Small intestine (tissue), 7 donors: ENCODE measurements around the gene ID1. TPM values are rescaled to one million over a fixed set of nuclear protein-coding genes. Genes with fewer than 3 reads are reported as not detected.
"Not testable (repeated sequence)": the region's sequence is repeated elsewhere in the genome, so short reads cannot be mapped to it uniquely, and the experiment has no call there.

Source experiments
- DNase-seq, 2 donors: peaks; one replicate each; pipeline versions ENCODE4 v3.0.0 to v3.0.0-alpha.2; 2013
- FAIRE-seq: peaks from 2 replicates; lab custom pipeline; 2012; peaks lifted over from hg19 to GRCh38; lab: Jason Lieb, UNC
- H3K27ac ChIP-seq, 3 donors: one replicate each; pipeline ENCODE4 v1.5.1; 2013; ENCODE audit warnings: low read length in 2 of 3, mild to moderate bottlenecking in 2 of 3, control low read depth in 1 of 3, inconsistent platforms in 1 of 3, low read depth in 1 of 3, moderate library complexity in 1 of 3
- H3K27me3 ChIP-seq, 3 donors: one replicate each; pipeline ENCODE4 v1.6.1; 2013; ENCODE audit warnings: low read length in 3 of 3, inconsistent platforms in 1 of 3; ENCODE audit not compliant: control insufficient read depth in 3 of 3, insufficient read depth in 3 of 3
- H3K36me3 ChIP-seq, 3 donors: one replicate each; pipeline ENCODE4 v1.6.1; 2013; ENCODE audit warnings: low read length in 3 of 3, inconsistent platforms in 1 of 3, low read depth in 1 of 3, mild to moderate bottlenecking in 1 of 3, moderate library complexity in 1 of 3; ENCODE audit not compliant: control insufficient read depth in 3 of 3, insufficient read depth in 2 of 3
- H3K4me1 ChIP-seq, 3 donors: one replicate each; pipeline ENCODE4 v1.6.1; 2013; ENCODE audit warnings: low read length in 2 of 3, inconsistent platforms in 1 of 3, low read depth in 1 of 3, mild to moderate bottlenecking in 1 of 3, moderate library complexity in 1 of 3; ENCODE audit not compliant: control insufficient read depth in 3 of 3, insufficient read depth in 2 of 3
- H3K4me3 ChIP-seq, 3 donors: one replicate each; pipeline ENCODE4 v1.5.1; 2013; ENCODE audit warnings: low read length in 3 of 3, control low read depth in 1 of 3, inconsistent platforms in 1 of 3, low read depth in 1 of 3, mild to moderate bottlenecking in 1 of 3, moderate library complexity in 1 of 3
- H3K9me3 ChIP-seq, 2 donors: one replicate each; pipeline ENCODE4 v1.6.1; 2013; ENCODE audit warnings: low read depth in 1 of 2, low read length in 1 of 2; ENCODE audit not compliant: control insufficient read depth in 2 of 2, insufficient read depth in 1 of 2
- WGBS, 3 donors: extraction: QIAGEN DNeasy Blood & Tissue Kit; methylation state at CpG; one replicate each; pipeline ENCODE4 v1.1.7; 2013; 5-methylcytosine and 5-hydroxymethylcytosine counted together
- polyA plus RNA-seq, 4 donors: library from polyadenylated mRNA; stranded (reverse) in 3 of 4; unstranded in 1 of 4; fragments of 200-250 nt in 3 of 4; fragments of 120-200 nt in 1 of 4; gene quantifications; one replicate each; pipeline versions ENCODE4 v1.2.1 to v1.2.3, GENCODE V29; 2013
- donor health status: healthy with polysubstance abuse.
- donor health status: control.
- donor health status: control.
- donor health status: Bipolar disorder and iron deficiency.
- donor health status: healthy.

Gene ID1
- polyA plus RNA-seq, 4 donors = 215 to 335 (median 277) TPM

DNA sequence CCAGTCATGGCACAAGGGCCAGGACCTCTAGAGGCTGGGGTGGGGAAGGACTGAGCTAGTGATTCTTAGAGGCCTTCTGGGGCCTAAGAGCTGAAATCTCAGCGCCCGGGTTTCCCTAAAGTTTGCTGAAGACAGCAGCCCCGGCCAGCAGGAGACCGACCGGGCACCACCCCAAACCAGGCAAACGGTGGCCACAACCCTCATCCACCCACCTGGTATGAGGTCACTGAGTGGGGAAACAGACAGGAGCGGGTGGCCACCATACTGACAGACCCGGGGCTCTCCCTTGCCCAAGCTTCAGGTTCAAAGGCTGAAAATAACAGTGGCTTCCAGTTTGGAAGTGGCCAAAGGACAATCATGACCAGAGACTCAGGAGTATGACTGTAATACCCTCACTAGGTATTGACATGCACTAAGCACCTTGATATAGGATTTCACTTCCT, 35.0 kb upstream of the ID1 start:
- DNase-seq (peak in 1 of 2 donors; percentile 46), FAIRE-seq (no peak)
- H3K27ac ChIP-seq = peak overlapping the region; percentile 60 to 84 (median 83)
- WGBS, 3 donors = 54 to 67% (median 66%) methylated on average over 8 of the region's 8 CpGs
- peaks cover 2 to 71% (median 6%) of the 10 kb centered on the region in 3 donors for H3K4me1 ChIP-seq
- no peaks in the 10 kb centered on the region for H3K9me3 ChIP-seq
- H3K36me3 ChIP-seq = peaks cover 0 to 54% (median 0%) of the 10 kb centered on the region in 3 donors
- H3K4me3 ChIP-seq = no peak overlapping the region
- H3K27me3 ChIP-seq = no peaks in the 10 kb centered on the region

DNA sequence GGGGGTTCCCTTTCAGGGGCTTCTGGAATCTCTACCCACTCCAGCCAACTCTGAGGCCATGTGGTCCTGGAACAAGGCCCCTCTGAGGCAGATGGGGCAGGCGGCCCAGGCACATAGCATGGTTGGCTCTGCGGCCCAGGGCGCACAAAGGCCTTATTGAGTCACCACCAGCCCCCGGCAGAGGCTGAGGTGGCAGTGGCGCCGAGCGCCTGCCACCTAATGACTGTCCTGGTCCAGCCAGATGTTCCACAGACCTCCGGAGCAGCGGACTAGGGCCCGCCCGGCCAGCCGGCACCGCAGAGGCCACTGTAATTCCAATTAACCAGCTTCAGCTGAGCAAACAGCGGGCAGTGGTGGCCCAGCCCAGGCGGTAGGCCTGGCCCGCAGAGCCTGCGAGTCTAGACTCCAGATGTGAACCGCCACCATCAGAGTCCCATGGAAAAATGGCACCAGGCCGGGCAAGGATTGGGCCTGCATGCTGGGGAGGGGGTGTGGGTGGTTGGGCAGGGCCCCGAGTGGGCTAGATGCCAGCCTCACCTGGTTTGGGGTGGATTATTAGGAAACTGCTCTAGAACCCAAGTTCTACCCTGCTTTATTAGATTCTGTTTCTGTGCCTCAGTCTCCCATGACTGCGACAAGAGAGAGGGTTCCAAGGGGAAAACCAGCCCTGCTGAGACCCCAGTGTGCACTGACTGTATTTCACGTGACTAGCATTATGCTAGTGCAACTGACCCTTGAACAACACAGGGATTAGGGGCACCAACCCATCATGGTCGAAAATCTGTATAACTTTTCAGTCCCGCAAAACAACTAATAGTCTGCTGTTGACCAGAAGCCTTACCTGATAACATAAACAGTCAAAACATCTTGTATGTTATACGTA, 34.1 kb upstream of the ID1 start:
- Histone ChIP-seq H3K4me3 (no peak overlapping the region), H3K27ac (peak overlapping the region; percentile 60 to 84 (median 83)), H3K27me3 (no peaks in the 10 kb centered on the region), H3K4me1 (peaks cover 2 to 65% (median 6%) of the 10 kb centered on the region in 3 donors), H3K36me3 (peaks cover 0 to 48% (median 0%) of the 10 kb centered on the region in 3 donors), H3K9me3 (no peaks in the 10 kb centered on the region)
- no peak for FAIRE-seq
- 85 to 87% (median 86%) methylated on average over 21 to 25 of the region's 25 CpGs for WGBS, 3 donors
- peak in 1 of 2 donors; percentile 33 for DNase-seq

DNA sequence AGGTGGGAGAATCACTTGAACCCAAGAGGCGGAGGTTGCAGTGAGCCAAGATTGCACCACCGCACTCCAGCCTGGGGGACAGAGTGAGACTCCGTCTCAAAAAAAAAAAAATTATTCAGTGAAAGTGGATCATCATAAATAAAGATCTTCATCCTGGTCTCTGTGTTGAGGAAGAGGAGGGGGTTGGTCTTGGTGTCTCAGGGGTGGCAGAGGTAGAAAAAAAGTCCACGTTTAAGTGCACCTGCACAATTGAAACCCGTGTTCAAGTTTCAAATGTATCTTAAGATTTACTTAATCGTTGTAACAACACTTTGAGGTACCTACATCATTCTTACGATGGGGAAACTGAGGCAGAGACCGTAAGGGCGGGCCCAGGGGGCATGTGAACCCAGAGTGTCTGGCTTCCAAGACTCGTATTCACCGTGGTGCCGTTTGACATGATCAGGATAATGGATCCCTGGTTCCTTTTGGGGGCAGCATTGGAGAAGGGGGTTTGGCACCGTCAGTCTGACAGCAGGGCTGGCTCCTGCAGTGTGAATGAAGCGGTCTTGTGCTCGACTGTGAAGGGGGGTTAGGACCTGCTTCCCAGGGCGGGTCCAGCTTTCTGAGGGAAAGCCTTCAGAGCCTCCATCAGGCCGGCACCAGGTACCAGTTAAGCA, 32.9 kb upstream of the ID1 start:
- Histone ChIP-seq H3K4me3 (peak overlapping the region in 2 of 3 donors; percentile 27 to 45), H3K27ac (peak overlapping the region; percentile 81 to 95 (median 92)), H3K9me3 (no peaks in the 10 kb centered on the region), H3K4me1 (peaks cover 0 to 53% (median 6%) of the 10 kb centered on the region in 3 donors), H3K36me3 (peaks cover 0 to 37% (median 0%) of the 10 kb centered on the region in 3 donors), H3K27me3 (no peaks in the 10 kb centered on the region)
- FAIRE-seq (no peak), DNase-seq (no peak)
- 23 to 29% (median 28%) methylated on average over 17 of the region's 17 CpGs for WGBS, 3 donors

DNA sequence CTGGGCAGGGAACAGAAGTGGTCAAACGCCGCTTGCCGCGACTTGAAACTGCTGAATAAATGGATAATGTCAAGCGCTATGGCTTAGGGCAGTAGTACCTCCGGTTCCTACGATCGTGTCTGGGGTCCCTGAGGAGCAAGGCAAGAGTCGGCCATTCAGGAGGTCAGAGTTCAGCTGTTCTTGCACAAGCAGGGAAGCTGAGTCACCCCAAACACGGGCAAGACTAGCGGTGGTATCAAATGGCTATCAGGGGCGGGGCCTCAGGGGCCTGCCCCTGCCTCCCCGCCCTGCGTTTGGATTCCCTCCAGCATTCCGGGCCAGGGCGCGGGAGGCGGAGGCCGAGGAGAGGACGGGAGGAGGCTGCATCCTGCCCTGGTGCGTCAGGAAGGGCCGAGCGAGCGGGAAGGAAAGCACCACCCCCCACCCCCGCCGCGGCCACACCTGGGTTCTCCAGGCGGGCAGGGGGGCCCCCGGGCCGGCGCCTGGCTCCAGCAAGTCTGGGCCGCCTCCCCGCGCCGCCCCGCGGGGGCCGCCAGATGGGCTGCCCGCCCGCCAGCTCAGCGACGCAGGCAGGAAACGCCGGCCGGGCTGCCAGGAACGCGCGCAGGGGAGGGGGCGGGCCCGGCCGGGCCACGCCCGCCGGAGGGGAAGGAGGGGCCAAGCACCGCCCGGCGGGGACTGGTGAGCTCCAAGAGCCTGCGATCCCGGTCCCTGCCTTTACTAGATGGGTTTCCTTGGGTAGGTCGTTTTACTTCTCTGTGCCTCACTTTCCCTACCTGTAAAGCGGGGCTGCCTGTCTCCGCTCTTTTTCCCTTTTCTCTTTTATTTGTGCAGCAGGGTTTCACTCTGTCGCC, 32.2 kb upstream of the ID1 start:
- WGBS, 3 donors = 0 to 1% (median 1%) methylated on average over 42 to 63 of the region's 63 CpGs
- peaks cover 0 to 47% (median 6%) of the 10 kb centered on the region in 3 donors for H3K4me1 ChIP-seq
- peaks cover 0 to 2% of the 10 kb centered on the region in 2 donors for H3K9me3 ChIP-seq
- peak overlapping the region; percentile 34 to 77 (median 45) for H3K4me3 ChIP-seq
- peaks cover 0 to 34% (median 0%) of the 10 kb centered on the region in 3 donors for H3K36me3 ChIP-seq
- FAIRE-seq (no peak), DNase-seq (peak; percentile 99)
- H3K27me3 ChIP-seq = no peaks in the 10 kb centered on the region
- H3K27ac ChIP-seq = peak overlapping the region; percentile 92 to 97 (median 95)

DNA sequence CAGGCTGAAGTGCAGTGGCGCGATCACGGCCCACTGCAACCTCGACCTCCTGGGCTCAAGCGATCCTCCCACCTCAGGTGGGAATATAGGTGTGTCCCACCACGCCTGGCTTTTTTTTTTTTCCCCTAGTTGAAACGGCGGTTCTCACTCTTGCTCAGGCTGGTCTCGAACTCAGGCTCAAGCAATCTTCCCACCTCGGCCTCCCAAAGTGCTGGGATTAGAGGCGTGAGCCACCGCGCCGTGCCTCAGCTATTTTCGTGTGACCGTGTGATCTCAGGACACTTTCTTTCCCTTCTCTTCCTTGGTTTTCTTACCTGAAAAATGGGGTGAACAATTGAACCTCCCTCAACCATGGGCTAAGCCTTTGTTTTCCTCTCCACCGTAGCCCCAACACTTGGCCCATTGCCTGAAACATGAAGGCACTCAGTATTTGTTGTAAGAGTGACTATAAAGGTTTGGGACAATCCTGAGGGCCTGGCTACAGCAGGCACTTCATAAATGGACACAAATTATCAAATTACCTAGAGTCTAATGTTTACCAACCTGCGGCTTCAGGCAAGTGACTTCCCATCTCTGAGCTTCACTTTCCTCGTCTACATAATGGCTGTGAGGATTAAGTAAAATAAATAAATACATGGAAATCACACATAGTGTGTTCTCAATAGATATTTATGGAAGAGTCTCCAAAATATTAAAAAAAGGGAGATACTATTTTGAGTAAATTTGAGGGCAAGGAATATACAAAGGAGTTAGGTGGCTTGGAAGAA, 31.4 kb upstream of the ID1 start:
- Histone ChIP-seq H3K4me1 (peaks cover 0 to 39% (median 6%) of the 10 kb centered on the region in 3 donors), H3K27ac (peak overlapping the region; percentile 92 to 97 (median 95)), H3K4me3 (peak overlapping the region; percentile 34 to 77 (median 45)), H3K36me3 (peaks cover 0 to 26% (median 0%) of the 10 kb centered on the region in 3 donors), H3K27me3 (no peaks in the 10 kb centered on the region), H3K9me3 (peaks cover 0 to 2% of the 10 kb centered on the region in 2 donors)
- FAIRE-seq (no peak), DNase-seq (peak in 1 of 2 donors; percentile 40)
- 8 to 25% (median 14%) methylated on average over 19 of the region's 19 CpGs for WGBS, 3 donors

DNA sequence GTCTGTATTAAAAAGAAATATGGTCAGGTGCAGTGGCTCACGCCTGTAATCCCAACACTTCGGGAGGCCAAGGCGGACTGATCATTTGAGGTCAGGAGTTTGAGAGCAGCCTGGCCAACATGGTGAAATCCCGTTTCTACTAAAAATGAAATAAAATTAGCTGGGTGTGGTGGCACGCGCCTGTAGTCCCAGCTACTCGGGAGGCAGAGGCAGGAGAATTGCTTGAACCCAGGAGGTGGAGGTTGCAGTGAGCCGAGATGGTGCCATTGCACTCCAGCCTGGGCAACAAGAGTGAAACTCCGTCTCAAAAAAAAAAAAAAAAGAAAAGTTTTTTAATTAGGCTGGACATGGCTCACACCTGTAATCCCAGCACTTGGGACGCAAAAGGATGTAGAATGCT, 30.1 kb upstream of the ID1 start:
- DNase-seq, H3K27ac ChIP-seq, H3K27me3 ChIP-seq, H3K9me3 ChIP-seq, H3K4me3 ChIP-seq, FAIRE-seq: not testable (repeated sequence)
- Histone ChIP-seq H3K4me1 (peaks cover 0 to 26% (median 6%) of the 10 kb centered on the region in 3 donors), H3K36me3 (peaks cover 0 to 14% (median 0%) of the 10 kb centered on the region in 3 donors)
- WGBS, 3 donors = 89 to 95% (median 95%) methylated on average over 9 to 10 of the region's 10 CpGs

DNA sequence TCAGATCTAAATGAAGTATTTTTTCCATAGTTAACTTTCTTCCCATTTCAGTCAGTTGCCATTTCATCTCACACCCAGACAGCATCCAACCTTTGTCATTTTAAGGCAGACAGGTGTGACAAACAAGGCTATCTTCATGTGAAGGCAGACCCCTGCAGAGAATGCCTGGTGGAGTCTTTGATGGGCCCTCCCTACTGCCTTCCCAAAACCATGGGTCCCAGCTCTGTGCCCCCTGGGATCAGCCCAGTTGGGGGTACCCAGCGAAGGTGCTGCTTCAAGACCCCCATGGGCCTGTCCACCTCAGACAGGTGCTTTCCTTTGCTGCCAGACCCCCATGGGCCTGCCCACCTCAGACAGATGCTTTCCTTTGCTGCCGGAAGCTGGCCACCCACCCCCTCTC, 28.3 kb upstream of the ID1 start:
- no peak for FAIRE-seq
- peaks cover 0 to 2% (median 0%) of the 10 kb centered on the region in 3 donors for H3K36me3 ChIP-seq
- H3K4me3 ChIP-seq = no peak overlapping the region
- DNase-seq = no peak
- no peaks in the 10 kb centered on the region for H3K27me3 ChIP-seq
- H3K9me3 ChIP-seq = peaks cover 0 to 2% of the 10 kb centered on the region in 2 donors
- H3K4me1 ChIP-seq = peaks cover 0 to 14% (median 6%) of the 10 kb centered on the region in 3 donors
- 60 to 100% (median 88%) methylated on average over 2 of the region's 2 CpGs for WGBS, 3 donors
- H3K27ac ChIP-seq = no peak overlapping the region
